ENCODE data around the gene NECAP2.

DNA sequence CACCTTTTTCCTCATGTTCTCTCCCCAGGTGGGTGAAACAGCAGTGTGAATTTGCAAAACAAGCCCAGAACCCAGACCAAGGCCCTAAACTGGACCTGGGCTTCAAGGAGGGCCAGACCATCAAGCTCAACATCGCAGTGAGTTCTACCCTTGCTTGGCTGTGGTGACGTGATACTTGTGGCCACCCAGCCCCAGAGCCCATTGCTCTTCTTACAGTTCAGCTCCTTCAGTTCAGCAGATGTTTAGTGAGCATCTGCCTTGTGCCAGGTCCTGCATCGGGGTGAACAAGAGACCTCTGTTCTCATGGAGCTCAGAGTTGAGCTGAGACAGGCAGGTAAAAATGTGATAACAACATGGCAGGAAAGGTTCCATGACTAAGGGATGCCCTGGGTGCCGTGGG is 8.5 kb downstream of the NECAP2 start:
- TF ChIP-seq CTCF (IDR thresholded peaks at IDR 0.05): no peak
- no peak for TF ChIP-seq EZH2 (IDR thresholded peaks at IDR 0.05)
- TF ChIP-seq EZH2phosphoT487 (IDR thresholded peaks at IDR 0.05): no peak

Measured in neural progenitor cell (in vitro differentiated cells).